Anterior cingulate cortex (tissue), 58 donors: Measurements from ENCODE around the gene ABCD1.

ENCODE experiments used
- DNase-seq, 58 donors: peaks; one replicate each; lab custom pipeline; 2025; lab: John Stamatoyannopoulos, UW

Gene ABCD1

DNA sequence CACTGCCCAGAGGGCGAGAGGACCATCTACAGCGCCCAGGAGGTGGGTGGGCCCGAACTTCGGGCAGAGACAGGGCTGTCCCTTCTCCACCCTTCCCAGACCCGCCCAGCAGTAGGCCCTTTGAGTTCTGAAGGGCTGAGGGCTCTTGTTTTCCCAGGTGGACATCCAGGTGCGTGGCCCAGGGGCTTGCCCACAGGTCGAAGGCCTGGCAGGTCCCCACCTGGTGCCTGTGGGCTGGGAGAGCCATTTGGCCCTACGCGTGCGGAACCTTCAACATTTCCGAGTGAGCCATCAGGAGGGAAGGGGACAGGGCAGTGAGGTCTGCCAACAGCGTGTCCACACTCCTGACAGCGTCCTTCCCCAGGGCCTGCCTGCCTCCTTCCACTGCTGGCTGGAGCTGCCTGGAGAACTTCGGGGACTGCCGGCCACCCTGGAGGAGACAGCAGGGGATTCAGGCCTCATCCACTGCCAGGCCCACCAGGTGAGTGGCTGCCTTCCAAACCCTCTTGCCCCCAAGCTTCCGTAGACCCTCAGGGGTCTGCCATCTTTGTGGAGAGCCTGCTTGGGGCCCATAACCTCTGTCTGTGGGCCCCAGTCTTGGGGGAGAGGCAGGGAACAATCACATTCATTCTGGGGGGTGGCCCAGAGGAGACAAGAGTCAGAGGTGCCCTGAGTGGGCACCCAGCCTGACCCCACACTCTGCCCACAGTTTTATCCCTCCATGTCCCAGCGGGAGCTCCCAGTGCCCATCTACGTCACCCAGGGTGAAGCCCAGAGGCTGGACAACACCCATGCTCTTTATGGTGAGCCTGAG is 46.2 kb downstream of the ABCD1 start:
- DNase-seq = no peak

DNA sequence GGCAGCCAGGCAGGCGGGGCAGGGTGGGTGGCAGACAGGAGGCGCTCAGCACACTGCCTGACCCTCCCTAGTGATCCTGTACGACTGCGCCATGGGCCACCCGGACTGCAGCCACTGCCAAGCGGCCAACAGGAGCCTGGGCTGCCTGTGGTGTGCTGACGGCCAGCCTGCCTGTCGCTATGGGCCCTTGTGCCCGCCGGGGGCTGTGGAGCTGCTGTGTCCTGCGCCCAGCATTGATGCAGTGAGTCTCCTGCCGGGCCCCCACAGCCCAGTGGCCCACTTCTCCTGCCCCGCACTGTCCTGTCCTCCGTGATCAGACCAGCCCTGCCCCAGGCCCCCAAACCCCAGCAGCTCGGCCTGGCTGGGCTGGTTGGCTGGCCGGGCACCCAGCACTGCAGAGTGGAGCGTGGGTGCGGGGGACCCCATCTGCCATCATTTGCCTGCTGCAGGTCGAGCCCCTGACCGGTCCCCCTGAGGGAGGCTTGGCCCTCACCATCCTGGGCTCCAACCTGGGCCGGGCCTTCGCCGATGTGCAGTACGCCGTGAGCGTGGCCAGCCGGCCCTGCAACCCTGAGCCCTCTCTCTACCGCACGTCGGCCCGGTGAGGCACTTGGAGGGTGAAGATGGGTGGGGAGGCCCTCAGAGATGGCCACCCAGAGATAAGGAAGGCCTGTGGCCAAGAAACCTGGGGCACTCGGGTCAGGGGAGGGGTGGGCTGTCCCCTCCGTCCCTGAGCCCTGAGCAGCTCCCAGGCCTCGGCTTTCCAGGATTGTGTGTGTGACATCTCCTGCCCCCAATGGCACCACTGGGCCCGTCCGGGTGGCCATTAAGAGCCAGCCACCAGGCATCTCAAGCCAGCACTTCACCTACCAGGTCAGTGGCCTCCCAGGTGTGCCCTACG is 47.0 kb downstream of the ABCD1 start:
- DNase-seq = no peak

DNA sequence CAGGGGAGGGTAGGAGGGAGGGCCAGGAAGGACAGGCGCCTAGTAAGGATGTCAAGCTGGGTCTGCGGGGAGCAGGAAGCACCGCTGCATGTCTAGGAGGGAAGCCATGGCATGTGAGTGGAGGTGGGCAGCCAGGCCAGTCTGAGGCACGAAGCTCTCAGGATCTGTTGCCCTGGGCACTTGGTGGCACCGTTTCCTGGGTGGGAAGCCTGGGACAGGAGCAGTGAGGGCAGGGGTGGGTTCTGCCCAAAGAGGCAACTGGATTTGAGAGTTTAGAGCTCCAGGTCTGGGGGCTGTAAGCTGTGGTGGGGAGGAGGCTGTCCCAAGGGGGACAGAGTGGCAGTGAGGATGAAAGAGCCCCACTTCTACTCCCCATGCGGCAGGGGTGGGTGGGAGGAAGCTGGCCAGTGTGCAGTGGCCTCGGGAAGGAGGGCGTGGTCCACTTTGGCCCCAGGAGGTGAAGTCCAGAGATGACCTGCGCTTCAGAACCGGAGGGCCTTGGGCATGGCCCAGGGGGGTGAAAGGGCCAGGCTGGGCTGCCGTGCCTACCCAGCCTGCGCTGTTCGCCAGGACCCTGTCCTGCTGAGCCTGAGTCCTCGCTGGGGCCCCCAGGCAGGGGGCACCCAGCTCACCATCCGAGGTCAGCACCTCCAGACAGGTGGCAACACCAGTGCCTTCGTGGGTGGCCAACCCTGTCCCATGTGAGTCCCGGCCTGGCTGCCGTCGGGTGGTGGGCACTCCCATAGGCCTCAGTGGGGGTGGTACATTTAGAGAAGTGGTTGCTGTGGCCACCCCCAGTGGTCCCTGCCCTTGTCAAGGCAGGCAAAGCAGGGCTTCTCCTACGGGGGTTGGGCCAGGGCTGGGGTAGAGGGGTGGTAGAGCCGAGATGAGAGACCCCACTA is 47.9 kb downstream of the ABCD1 start:
- no peak for DNase-seq

DNA sequence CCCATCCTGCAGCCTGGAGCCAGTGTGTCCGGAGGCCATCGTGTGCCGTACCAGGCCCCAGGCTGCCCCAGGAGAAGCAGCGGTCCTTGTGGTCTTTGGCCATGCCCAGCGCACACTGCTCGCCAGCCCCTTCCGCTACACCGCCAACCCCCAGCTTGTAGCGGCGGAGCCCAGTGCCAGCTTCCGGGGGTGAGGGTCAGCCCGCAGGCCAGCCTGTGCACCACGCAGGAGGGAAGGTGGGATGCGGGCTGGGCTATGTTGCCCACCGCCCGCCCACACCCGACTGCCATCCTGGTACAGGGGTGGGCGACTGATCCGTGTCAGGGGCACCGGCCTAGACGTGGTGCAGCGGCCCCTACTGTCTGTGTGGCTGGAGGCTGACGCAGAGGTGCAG is 48.6 kb downstream of the ABCD1 start:
- no peak for DNase-seq

DNA sequence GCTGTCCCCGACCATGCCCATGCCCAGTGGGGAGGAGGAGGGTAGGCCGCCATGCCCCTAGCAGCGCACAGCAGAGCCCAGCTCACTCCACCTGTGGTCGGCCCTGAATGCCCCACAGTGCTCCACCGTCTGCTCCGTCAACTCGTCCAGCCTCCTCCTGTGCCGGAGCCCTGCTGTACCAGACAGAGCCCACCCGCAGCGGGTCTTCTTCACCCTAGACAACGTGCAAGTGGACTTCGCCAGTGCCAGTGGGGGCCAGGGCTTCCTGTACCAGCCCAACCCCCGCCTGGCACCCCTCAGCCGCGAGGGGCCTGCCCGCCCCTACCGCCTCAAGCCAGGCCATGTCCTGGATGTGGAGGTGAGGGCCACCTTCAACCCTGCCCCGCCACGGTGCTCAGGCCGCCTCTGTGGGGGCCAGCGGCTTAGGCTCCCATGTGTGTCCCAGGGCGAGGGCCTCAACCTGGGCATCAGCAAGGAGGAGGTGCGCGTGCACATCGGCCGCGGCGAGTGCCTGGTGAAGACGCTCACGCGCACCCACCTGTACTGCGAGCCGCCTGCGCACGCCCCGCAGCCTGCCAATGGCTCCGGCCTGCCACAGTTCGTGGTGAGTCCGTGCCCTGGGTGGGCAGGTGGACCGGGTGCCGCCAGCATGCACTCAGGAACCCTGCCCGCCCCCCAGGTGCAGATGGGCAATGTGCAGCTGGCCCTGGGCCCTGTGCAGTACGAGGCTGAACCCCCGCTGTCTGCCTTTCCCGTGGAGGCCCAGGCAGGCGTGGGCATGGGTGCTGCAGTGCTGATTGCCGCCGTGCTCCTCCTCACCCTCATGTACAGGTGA is 49.3 kb downstream of the ABCD1 start:
- DNase-seq = no peak

DNA sequence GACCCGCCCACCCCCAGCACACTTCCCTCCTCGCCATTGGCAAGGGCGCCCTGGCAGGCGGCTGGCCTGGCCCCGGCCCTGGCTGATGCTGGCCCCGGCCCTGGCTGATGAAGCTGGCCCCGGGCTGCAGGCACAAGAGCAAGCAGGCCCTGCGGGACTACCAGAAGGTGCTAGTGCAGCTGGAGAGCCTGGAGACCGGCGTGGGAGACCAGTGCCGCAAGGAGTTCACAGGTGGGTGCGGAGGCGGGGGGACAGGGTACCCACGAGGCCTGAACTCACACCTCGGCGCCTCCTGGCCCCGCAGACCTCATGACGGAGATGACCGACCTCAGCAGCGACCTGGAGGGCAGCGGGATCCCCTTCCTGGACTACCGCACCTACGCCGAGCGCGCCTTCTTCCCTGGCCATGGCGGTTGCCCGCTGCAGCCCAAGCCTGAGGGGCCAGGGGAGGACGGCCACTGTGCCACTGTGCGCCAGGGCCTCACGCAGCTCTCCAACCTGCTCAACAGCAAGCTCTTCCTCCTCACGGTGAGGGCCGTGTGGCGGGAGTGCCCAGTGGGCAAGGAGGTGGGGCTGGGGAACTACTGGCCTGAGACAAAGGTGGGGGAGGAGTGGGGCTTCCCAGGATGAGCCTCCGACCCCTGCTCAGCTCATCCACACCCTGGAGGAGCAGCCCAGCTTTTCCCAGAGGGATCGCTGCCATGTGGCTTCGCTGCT is 50.1 kb downstream of the ABCD1 start:
- no peak for DNase-seq

DNA sequence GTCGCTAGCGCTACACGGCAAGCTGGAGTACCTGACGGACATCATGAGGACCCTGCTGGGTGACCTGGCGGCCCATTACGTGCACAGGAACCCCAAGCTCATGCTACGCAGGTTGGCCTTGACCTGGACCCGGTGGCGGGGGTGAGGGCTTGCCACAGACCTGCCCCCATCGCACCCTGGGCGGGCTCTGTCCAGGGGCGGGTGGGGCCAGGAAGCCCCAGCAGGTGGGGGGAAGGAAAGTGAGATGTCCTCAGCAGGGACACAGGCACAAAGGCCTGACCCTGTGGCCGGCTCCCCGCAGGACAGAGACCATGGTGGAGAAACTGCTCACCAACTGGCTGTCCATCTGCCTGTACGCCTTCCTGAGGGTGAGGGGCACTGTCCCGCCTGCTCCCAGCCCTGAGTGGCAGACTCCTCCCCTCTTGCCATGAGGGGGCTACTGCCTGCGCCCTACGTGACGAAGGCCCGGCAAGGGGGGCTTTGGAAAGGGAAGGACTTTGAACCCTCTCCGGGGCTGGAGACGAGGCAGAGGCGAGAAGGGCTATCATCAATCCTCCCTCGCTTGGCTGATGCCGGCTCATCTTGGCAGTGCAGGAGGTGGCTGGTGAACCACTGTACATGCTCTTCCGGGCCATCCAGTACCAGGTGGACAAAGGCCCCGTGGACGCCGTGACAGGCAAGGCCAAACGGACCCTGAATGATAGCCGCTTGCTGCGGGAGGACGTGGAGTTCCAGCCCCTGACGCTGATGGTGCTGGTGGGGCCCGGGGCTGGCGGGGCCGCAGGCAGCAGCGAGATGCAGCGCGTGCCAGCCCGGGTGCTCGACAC is 50.9 kb downstream of the ABCD1 start:
- DNase-seq = no peak

DNA sequence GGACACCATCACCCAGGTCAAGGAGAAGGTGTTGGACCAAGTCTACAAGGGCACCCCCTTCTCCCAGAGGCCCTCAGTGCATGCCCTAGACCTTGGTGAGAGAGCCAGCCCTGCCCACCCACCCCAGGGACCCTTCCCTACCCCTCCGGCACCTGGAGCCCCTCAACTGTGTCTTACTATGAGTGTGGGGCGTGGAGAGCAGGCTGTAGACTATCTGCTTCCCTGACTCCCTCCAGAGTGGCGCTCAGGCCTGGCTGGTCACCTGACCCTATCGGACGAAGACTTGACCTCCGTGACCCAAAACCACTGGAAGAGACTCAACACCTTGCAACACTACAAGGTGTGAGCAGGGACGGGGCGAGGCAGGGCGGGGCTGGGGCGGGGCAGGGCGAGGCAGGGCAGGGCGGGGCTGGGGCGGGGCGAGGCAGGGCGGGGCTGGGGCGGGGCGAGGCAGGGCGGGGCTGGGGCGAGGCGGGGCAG is 51.5 kb downstream of the ABCD1 start:
- no peak for DNase-seq

DNA sequence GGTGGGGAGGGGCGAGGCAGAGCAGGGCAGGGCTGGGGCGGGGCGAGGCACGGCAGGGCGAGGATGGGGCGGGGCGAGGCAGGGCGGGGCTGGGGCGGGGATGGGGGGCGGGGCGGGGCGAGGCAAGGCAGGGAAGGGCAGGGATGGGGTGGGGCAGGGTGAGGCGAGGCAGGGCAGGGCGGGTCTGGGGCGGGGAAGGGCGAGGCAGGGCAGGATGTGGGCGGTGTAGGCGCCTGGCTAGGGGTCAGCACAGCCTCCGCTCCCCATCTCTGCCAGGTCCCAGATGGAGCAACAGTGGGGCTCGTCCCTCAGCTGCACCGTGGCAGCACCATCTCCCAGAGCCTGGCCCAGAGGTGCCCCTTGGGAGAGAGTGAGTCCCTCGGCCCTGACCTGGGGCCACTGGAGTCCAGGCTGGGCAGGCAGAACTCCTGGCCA is 52.0 kb downstream of the ABCD1 start:
- DNase-seq = no peak

DNA sequence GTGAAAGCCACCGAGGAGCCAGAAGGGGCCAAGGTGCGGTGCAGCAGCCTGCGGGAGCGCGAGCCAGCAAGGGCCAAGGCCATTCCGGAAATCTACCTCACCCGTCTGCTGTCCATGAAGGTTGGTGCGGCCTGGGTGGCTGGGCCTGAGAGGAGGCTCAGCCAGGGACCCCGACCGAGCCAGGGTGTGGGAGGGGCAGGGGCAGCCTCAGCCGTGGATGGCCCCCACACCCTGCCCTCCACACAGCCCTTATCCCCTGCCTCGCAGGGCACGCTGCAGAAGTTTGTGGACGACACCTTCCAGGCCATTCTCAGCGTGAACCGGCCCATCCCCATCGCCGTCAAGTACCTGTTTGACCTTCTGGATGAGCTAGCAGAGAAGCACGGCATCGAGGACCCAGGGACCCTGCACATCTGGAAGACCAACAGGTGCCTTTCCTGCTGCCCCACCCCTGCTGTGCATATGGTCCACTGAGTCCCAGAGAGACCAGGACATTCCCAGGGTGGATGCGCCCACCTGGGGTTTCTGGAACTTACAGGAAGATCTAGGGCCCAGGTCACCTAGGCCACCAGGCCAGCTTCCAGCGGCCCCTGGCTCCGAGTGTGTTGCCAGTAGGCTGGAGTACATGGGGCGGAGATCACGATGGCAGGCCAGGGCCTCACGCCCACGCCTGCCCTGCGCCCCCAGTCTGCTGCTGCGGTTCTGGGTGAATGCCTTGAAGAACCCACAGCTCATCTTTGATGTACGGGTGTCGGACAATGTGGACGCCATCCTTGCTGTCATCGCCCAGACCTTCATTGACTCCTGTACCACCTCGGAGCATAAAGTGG is 52.8 kb downstream of the ABCD1 start:
- DNase-seq = no peak

DNA sequence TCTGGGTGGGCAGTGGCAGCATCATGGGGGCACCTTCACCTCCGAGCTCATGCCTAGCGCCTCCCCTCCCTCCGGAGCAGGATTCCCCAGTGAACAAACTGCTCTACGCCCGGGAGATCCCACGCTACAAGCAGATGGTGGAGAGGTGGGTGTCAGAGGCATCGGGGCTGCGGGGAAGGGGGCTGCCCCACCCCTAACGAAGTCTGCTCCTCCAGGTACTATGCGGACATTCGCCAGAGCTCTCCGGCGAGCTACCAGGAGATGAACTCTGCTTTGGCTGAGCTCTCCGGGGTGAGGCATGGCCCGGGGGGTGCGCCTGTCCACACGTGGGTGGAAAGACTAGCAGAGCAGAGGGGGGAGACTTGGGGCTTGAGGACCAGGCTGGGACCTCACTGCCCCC is 53.5 kb downstream of the ABCD1 start:
- DNase-seq = no peak

DNA sequence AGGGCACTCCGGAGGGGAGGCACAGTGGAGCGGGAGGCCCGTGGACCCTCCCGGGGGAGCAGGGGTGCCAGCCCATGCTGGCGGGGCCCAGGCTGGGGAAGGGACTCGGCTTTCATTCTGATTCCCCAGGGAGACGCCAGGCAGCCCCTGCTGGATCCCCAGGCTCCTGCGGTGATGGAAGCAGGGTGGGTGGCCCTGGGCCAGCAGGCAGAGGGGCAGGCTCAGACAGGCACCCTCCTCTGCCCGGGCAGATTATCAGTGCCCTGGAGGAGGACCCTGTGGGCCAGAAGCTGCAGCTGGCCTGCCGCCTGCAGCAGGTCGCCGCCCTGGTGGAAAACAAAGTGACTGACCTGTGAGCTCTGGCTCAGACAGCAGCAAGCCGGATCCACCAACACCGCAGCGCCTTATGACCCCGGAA is 54.0 kb downstream of the ABCD1 start:
- DNase-seq = no peak

DNA sequence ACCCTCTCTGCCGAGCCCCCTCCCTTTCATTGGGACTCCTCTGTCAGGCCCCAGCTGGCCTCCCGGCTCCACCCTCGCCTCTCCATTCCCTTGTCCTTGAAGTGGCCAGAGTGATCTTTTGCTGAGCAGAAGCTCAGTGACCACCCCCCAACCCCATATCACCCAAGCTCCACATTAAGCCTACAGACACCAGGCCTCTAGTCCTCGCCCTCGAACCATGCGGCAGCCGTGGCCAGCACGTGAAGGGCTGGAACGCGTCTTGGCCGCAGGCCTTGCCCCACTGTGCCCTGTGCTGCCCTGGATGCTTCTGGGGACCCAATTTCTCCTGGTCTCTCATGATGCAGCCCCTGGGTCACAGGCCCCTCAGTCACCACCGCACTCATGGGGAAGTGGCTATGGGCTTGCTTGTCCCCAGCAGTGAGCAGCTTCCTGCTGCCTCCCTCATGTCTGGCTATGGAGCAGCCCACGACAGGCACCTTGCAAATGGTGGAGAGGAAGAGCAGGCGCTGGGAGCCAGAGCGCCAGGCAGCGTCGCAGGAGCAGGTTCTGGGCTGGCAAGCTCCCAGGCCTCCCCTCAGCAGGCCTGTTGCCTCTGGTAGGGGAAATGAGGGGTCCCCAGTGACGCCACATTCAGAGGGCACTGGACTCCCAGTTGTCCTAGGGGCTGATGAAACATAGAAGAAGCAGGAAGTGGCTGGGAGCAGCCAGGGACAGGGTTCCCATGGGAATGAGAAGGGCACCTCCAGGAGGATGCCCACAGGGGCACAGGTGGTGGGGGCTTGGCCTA is 55.4 kb downstream of the ABCD1 start:
- no peak for DNase-seq

DNA sequence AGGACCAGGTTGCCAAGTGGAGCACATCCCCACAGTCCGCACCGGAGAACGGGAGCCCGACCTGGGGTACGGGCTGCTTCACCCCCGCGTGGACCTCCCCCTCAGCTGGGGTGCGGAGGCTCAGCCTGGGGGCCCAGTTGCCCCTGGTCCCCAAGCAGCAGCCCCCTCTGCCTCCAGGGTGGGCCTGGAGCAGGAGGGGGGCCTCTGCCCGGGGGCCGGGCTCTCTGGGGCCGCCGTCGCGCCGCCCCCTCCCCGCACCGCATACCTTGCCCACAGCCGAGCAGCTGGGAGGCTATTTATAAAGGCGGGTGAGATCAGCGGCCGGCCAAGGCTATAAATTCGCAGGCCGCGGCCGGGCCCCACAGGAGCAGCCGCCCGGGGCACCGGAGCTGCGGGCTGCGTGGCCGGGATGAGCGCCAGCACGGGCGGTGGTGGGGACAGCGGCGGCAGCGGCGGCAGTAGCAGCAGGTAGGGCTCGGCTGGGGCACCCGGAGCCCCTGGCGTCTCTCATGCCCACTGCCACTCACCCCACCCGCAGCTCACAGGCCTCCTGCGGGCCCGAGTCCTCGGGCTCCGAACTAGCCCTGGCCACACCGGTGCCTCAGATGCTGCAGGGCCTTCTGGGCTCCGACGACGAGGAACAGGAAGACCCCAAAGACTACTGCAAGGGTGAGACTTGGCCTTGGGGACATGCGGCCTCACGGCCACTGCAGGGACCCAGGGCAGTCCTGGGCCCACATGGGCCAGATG is 56.2 kb downstream of the ABCD1 start, which contains the start of gene SRPK3:
Gene SRPK3 (plus strand): TSS at position 364 of the 750 bp plus-strand sequence. CDS start 46 bp downstream, at position 410.
- DNase-seq = no peak

DNA sequence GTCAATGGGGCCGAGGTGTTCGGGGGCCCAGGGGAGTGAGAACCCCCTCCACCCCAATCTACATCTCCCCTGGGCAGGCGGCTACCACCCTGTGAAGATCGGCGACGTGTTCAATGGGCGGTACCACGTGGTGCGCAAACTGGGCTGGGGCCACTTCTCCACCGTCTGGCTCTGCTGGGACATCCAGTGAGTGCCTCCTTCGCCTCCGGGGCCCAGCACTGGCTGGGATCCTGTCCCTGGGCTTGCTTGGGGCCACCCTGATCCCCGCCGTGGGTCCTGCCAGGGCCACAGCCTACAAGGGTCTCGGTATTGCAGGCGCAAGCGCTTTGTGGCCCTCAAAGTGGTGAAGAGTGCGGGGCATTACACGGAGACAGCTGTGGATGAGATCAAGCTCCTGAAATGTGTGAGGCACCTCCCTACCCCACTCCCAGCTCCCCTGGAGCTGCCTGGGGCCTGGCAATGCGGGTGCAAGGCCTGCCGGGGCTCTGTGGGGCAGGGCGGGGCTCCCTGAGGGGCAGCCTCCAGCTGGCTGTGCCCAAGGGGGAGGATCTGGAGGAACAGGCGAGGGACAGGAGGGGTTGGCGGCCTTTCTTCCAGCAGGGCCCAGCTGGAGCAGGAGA is 56.9 kb downstream of the ABCD1 start:
- DNase-seq = peak in 4 of 58 donors; percentile 7 to 40 (median 27)
